ENCODE data around the gene TMEM184A. TPM values are rescaled to one million over a fixed set of nuclear protein-coding genes. Genes with fewer than 3 reads are reported as not detected.

TMEM184A gene
- total RNA-seq, 4 donors from 2014 or later, result 55.0 to 234 (median 112) TPM

DNA sequence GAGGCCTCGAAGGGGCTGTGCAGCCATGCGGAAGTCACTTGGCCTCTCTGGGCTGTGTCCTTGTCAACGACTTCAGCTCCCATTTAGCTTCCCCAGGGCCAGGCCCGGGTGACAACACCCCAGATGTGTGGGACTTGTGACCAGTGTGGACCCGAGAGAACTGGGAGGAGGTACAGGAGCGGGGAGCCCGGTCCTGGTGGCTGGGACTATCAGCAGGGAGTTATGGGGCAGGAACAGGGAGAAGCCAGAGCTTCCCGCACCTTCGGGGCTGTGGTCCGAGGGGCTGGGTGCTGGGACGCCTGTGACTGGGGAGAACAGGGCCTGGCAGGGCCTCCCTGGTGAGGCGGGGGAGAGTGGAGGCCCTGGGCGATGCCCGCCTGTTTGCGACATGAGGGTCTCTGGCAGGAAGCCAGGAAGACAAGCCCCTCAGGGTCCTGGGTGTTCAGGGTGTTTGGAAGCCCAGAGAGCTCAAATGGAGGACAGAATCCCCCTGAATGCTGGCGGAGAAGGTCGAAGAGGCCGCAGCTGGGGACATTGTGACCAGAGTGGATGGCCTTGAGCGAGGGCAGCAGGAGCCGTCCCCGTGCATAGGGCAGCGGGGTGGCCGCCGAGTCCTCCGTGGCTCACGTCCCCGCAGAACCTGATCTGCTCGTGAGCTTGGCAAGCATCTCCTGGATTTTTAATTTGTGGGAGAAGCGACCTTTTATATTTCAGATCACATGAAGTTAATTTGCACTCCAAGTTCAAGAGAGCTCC is 43.8 kb upstream of the TMEM184A start:
- WGBS, result 79% methylated on average over 29 of the region's 29 CpGs

DNA sequence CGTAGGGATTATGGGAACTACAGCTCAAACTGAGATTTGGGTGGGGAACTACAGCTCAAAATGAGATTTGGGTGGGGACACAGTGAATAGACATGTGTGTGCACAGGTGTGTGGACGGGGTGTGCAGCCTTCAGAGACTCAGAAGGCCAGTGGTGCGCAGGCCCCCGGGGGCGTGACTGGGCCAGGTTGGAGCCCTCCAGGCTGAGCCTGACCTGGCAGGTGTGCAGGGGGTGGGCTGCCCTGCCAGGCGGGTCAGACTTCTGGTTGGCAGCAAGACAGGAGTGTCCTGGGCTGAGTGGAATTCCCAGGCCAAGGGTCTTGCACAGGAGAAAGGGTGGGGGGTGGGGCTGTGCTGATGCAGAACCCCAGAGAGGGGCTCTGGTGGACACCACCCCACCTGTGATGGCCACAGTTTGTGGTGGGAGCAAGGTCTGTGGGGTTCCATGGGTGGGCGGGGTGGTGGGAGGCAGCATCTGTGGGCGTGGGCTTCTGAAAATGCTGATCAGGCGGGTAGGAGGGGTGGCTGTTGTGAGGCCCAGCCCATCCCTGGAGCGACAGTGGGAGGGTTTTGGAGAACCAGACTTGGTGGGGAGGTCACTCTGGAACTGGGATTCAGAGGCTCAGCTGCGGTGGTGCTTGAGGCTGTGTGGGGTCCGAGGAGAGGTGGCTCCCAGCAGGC is 43.1 kb upstream of the TMEM184A start:
- Histone ChIP-seq H3K4me3 (no peak overlapping the region), H3K36me3 (no peaks in the 10 kb centered on the region), H3K27me3 (peaks cover 53% of the 10 kb centered on the region), H3K4me1 (no peaks in the 10 kb centered on the region), H3K9me3 (no peaks in the 10 kb centered on the region), H3K27ac (no peak overlapping the region)
- WGBS, result 88% methylated on average over 12 of the region's 12 CpGs
- no peak for DNase-seq (ENCODE audit: low spot score in 2 of 2)
- TF ChIP-seq POLR2AphosphoS5 (IDR thresholded peaks at IDR 0.05) (no peak), POLR2A (IDR thresholded peaks at IDR 0.05) (no peak), EP300 (IDR thresholded peaks at IDR 0.05) (no peak)
- TF ChIP-seq, protein P1, sequence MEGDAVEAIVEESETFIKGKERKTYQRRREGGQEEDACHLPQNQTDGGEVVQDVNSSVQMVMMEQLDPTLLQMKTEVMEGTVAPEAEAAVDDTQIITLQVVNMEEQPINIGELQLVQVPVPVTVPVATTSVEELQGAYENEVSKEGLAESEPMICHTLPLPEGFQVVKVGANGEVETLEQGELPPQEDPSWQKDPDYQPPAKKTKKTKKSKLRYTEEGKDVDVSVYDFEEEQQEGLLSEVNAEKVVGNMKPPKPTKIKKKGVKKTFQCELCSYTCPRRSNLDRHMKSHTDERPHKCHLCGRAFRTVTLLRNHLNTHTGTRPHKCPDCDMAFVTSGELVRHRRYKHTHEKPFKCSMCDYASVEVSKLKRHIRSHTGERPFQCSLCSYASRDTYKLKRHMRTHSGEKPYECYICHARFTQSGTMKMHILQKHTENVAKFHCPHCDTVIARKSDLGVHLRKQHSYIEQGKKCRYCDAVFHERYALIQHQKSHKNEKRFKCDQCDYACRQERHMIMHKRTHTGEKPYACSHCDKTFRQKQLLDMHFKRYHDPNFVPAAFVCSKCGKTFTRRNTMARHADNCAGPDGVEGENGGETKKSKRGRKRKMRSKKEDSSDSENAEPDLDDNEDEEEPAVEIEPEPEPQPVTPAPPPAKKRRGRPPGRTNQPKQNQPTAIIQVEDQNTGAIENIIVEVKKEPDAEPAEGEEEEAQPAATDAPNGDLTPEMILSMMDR (IDR thresholded peaks at IDR 0.05), result no peak

More for the DNA sequence above, 43.8 kb upstream of the TMEM184A start:
- Histone ChIP-seq H3K9me3 (no peaks in the 10 kb centered on the region), H3K27me3 (peaks cover 53% of the 10 kb centered on the region), H3K4me3 (no peak overlapping the region), H3K36me3 (no peaks in the 10 kb centered on the region), H3K4me1 (no peaks in the 10 kb centered on the region), H3K27ac (no peak overlapping the region)
- DNase-seq (ENCODE audit: low spot score in 2 of 2), result no peak
- TF ChIP-seq POLR2AphosphoS5 (IDR thresholded peaks at IDR 0.05) (no peak), EP300 (IDR thresholded peaks at IDR 0.05) (no peak), POLR2A (IDR thresholded peaks at IDR 0.05) (no peak)
- TF ChIP-seq, protein P1 (IDR thresholded peaks at IDR 0.05), result no peak

DNA sequence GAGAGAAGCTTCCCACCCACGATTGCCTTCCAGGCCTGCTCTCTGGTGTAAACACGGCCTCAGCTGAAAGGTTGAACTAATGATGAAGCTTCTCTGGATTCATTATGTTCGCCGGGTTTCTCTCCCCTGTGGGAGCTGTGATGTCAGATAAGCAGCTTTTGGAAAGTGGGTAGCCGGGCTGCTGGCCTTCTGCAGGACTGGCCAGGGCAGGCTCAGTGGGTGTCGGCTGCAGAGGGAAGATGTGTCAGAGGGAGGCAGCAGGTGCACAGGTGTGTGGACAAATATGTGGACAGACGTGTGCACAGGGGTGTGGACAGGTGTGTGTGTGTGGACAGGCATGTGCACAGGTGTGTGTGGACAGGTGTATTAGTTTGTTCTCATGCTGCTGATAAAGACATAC is 42.3 kb upstream of the TMEM184A start:
- Histone ChIP-seq H3K27me3 (peaks cover 53% of the 10 kb centered on the region), H3K36me3 (no peaks in the 10 kb centered on the region)
- WGBS, result 95% methylated on average over 7 of the region's 7 CpGs

DNA sequence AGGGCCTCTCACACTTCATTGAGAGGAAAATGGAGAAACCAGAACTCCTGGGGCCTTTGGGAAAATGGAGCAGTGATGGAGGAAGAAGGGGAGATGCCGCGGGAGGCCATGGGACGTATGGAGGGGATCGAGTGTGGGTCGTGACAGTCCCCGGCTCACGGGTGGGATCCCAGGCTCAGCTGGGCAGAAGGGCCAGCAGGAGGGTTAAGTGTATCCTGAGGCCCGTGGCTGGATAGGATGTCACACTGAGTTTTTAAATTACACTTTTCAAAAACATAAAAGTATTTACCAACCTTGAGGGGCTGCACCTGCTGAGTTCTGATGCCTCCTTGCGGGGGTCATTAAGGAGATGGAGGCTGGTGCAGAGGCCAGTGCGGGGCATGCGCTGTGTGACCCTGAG is 41.8 kb upstream of the TMEM184A start:
- no peak for TF ChIP-seq POLR2A (IDR thresholded peaks at IDR 0.05)
- TF ChIP-seq, protein P1 (IDR thresholded peaks at IDR 0.05), result no peak
- no peak for TF ChIP-seq EP300 (IDR thresholded peaks at IDR 0.05)
- TF ChIP-seq POLR2AphosphoS5 (IDR thresholded peaks at IDR 0.05), result no peak
- Histone ChIP-seq H3K27me3 (peaks cover 55% of the 10 kb centered on the region), H3K4me1 (peaks cover under 1% of the 10 kb centered on the region), H3K27ac (no peak overlapping the region), H3K9me3 (no peaks in the 10 kb centered on the region), H3K36me3 (no peaks in the 10 kb centered on the region), H3K4me3 (no peak overlapping the region)
- WGBS, result 95% methylated on average over 11 of the region's 11 CpGs
- DNase-seq (ENCODE audit: low spot score in 2 of 2), result no peak

More for the DNA sequence above, 42.3 kb upstream of the TMEM184A start:
- no peak for DNase-seq (ENCODE audit: low spot score in 2 of 2)
- H3K9me3 ChIP-seq, result no peaks in the 10 kb centered on the region
- TF ChIP-seq POLR2AphosphoS5 (IDR thresholded peaks at IDR 0.05) (no peak), EP300 (IDR thresholded peaks at IDR 0.05) (no peak), POLR2A (IDR thresholded peaks at IDR 0.05) (no peak)
- TF ChIP-seq, protein P1 (IDR thresholded peaks at IDR 0.05), result no peak
- H3K27ac ChIP-seq, result no peak overlapping the region
- no peak overlapping the region for H3K4me3 ChIP-seq
- H3K4me1 ChIP-seq, result no peaks in the 10 kb centered on the region

DNA sequence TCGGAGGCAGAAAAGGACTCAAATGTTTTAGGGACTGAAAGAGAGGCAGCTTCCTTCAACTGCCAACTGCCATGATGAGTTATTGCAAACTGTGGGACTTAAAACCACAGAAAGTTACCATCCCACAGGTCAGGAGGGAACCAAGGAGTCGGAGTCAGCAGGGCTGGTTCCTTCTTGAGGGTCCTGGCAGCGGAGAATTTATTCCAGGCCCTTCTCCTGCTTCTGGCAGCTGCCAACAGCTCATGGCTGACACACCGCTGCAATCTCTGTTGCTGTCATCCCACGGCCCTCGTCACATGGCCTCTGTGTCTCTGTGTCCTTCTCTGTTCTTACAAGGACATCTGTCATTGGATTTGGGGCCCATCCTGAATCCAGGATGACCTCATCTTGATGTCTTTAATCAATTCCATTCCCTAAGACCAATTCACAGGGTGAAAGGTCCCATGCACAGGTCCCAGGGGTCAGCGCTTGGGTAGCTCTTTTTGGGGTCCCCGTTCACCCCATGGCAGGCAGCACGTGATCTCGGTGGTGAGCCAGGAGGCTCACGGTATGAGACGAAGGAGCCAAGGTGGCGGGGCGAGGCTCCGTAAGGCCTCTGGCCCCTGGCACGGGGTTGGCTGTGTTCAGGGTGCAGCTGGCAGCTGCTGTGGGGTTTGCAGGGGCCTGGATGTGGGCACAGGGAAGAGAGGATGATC is 41.2 kb upstream of the TMEM184A start:
- H3K27me3 ChIP-seq, result peaks cover 61% of the 10 kb centered on the region
- 80% methylated on average over 13 of the region's 16 CpGs for WGBS
- H3K9me3 ChIP-seq, result no peaks in the 10 kb centered on the region
- H3K36me3 ChIP-seq, result no peaks in the 10 kb centered on the region
- H3K27ac ChIP-seq, result no peak overlapping the region
- DNase-seq (ENCODE audit: low spot score in 2 of 2), result no peak
- peaks cover 5% of the 10 kb centered on the region for H3K4me1 ChIP-seq
- no peak overlapping the region for H3K4me3 ChIP-seq
- TF ChIP-seq POLR2A (IDR thresholded peaks at IDR 0.05), result no peak
- TF ChIP-seq POLR2AphosphoS5 (IDR thresholded peaks at IDR 0.05), result no peak
- TF ChIP-seq, protein P1 (IDR thresholded peaks at IDR 0.05), result no peak
- TF ChIP-seq EP300 (IDR thresholded peaks at IDR 0.05), result no peak
